Thyroid gland (tissue), 4 donors: ENCODE data around the gene SPATA2. TPM values are rescaled to one million over a fixed set of nuclear protein-coding genes. Genes with fewer than 3 reads are reported as not detected.
A peak's percentile ranks its signal among the peaks of the same experiment; 100 is the strongest.

ENCODE experiments used
- DNase-seq, 2 donors: peaks; one replicate each; pipeline ENCODE4 v3.0.0-alpha.2; 2019
- H3K27ac ChIP-seq, 3 donors: fragments of 200-600 bp; sonication (generic); 1 replicate in 2 of 3; 2 replicates in 1 of 3; pipeline ENCODE4 v1.5.1; 2016 to 2019; ENCODE audit warnings: mild to moderate bottlenecking in 1 of 3, moderate library complexity in 1 of 3
- H3K27me3 ChIP-seq: fragments of 200-600 bp; sonication (generic); one replicate; pipeline ENCODE4 v1.5.1; 2019
- H3K36me3 ChIP-seq, 2 donors: fragments of 200-600 bp; sonication (generic); one replicate each; pipeline ENCODE4 v1.5.1; 2016 to 2019
- H3K4me1 ChIP-seq, 2 donors: fragments of 200-600 bp; sonication (generic); one replicate each; pipeline ENCODE4 v1.5.1; 2017 to 2019
- H3K4me3 ChIP-seq, 3 donors: fragments of 200-600 bp; sonication (generic); replicated peaks in 1 of 3; 1 replicate in 2 of 3; 2 replicates in 1 of 3; pipeline ENCODE4 v1.5.1; 2016; ENCODE audit warnings: mild to moderate bottlenecking in 1 of 3
- H3K9me3 ChIP-seq: fragments of 200-600 bp; sonication (generic); one replicate; pipeline ENCODE4 v1.5.1; 2017
- CTCF ChIP-seq, 6 experiments: fragments of 200-600 bp in 3 of 6; fragments of 450-650 bp in 3 of 6; sonication (generic) in 3 of 6; IDR thresholded peaks; one replicate each; pipeline ENCODE4 v1.5.1; 2016 to 2019; ENCODE audit warnings: antibody characterized with exemption in 6 of 6, mild to moderate bottlenecking in 2 of 6, inconsistent platforms in 1 of 6, moderate library complexity in 1 of 6
- POLR2A ChIP-seq, 2 donors: fragments of 450-650 bp; IDR thresholded peaks; one replicate each; pipeline ENCODE4 v1.6.1; 2017; ENCODE audit warnings: antibody characterized with exemption in 2 of 2, mild to moderate bottlenecking in 2 of 2, moderate library complexity in 1 of 2
- WGBS, 2 donors: methylation state at CpG; one replicate each; pipeline ENCODE4 v1.1.5; 2017; 5-methylcytosine and 5-hydroxymethylcytosine counted together
- intact Hi-C: fragments of 100-400 bp; cut with DNase I; formaldehyde crosslinking; loops from one replicate; pipeline ENCODE4 v1.15.1; 2023
- total RNA-seq, 4 donors: library from RNA; depleted of rRNA; stranded (reverse); fragments of >200 nt; gene quantifications; one replicate each; pipeline ENCODE4 v1.2.3, GENCODE V29; 2016

SPATA2 gene
- total RNA-seq, 4 donors from 2014 or later, result 5.0 to 14.2 (median 12.7) TPM

GRCh38 chr20:49945306-49945700, 30.0 kb upstream of the SPATA2 start:
- intact Hi-C loops, result no loop called here
- Histone ChIP-seq H3K27ac (no peak overlapping the region), H3K9me3 (no peaks in the 10 kb centered on the region), H3K36me3 (peaks cover 59 to 62% of the 10 kb centered on the region in 2 donors), H3K4me1 (peaks cover 0 to 4% of the 10 kb centered on the region in 2 donors), H3K27me3 (no peaks in the 10 kb centered on the region), H3K4me3 (no peak overlapping the region)
- no peak for DNase-seq
- TF ChIP-seq POLR2A (IDR thresholded peaks at IDR 0.05), result no peak
- 88% methylated on average over 3 of the region's 3 CpGs for WGBS, 2 donors

DNA sequence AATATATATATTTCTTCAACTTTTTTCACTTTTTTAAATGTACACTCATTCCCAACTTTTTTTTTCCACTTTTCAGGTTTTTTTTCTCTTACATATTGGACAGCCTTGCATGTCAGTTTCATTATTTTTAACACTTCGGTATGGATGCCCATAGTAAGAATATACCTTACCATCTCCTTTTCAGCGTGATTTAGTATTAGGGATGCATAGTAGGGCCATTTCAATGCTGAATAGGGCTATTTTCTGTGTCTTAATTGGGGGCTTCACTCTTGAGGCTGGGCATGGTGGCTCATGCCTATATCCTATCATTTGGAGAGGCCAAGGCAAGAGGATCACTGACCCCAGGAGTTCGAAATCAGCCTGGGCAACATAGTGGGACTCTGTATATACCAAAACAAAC, 27.6 kb upstream of the SPATA2 start:
- WGBS, 2 donors, result 96 to 97% methylated on average over 3 of the region's 3 CpGs
- TF ChIP-seq CTCF (IDR thresholded peaks at IDR 0.05) (no peak), POLR2A (IDR thresholded peaks at IDR 0.05) (no peak)

DNA sequence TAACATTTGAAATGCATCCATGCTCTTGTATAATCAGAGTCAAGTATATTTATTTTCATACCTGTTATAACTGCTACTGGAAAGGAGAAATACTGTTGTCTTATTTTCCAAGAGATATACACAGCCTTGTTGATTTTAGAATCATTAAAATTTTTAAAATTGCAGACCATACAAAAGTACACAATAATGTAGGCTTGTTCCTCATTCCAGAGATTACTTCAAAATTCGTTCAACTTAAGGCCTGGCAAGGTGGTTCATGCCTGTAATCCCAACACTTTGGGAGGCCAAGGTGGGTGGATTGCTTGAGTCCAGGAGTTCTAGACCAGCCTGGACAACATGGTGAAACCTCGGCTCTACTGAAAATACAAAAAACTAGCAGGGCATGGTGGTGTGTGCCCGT, 27.0 kb upstream of the SPATA2 start:
- Histone ChIP-seq H3K4me1 (peaks cover 21 to 27% of the 10 kb centered on the region in 2 donors), H3K27ac (no peak overlapping the region), H3K36me3 (peaks cover 37 to 39% of the 10 kb centered on the region in 2 donors), H3K27me3 (no peaks in the 10 kb centered on the region), H3K9me3 (no peaks in the 10 kb centered on the region), H3K4me3 (no peak overlapping the region)
- WGBS, 2 donors, result 80 to 83% methylated on average over 3 of the region's 3 CpGs
- intact Hi-C loops, result no loop called here
- DNase-seq, result no peak
- TF ChIP-seq POLR2A (IDR thresholded peaks at IDR 0.05) (no peak), CTCF (IDR thresholded peaks at IDR 0.05) (no peak)

More for the DNA sequence above, 27.6 kb upstream of the SPATA2 start:
- Histone ChIP-seq H3K9me3 (no peaks in the 10 kb centered on the region), H3K4me3 (no peak overlapping the region), H3K27me3 (no peaks in the 10 kb centered on the region), H3K36me3 (peaks cover 40 to 41% of the 10 kb centered on the region in 2 donors), H3K27ac (no peak overlapping the region), H3K4me1 (peaks cover 15 to 20% of the 10 kb centered on the region in 2 donors)
- no peak for DNase-seq
- intact Hi-C loops, result no loop called here

DNA sequence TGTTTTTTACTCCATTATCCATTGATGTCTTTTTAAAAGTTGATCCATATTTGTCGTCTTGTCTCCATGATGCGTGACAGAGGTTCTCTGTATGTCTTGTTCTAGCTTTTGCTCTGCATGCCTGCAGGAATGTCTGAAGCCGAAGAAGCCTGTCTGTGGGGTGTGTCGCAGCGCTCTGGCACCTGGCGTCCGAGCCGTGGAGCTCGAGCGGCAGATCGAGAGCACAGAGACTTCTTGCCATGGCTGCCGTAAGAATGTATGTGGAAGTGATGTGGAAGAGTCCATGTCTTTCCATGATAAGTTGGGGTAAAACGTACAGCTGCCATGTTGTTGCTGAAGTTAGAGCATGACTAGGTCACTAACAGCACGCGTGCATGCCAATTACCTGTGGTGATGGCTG, 26.1 kb upstream of the SPATA2 start:
- intact Hi-C loops, result no loop called here
- H3K4me3 ChIP-seq, result no peak overlapping the region
- DNase-seq, result no peak
- no peaks in the 10 kb centered on the region for H3K27me3 ChIP-seq
- H3K27ac ChIP-seq, result no peak overlapping the region
- H3K36me3 ChIP-seq, result peaks cover 30% of the 10 kb centered on the region in 2 donors
- H3K4me1 ChIP-seq, result peaks cover 23 to 29% of the 10 kb centered on the region in 2 donors
- no peaks in the 10 kb centered on the region for H3K9me3 ChIP-seq
- TF ChIP-seq CTCF (IDR thresholded peaks at IDR 0.05) (no peak), POLR2A (IDR thresholded peaks at IDR 0.05) (no peak)
- 96 to 97% methylated on average over 15 of the region's 15 CpGs for WGBS, 2 donors

DNA sequence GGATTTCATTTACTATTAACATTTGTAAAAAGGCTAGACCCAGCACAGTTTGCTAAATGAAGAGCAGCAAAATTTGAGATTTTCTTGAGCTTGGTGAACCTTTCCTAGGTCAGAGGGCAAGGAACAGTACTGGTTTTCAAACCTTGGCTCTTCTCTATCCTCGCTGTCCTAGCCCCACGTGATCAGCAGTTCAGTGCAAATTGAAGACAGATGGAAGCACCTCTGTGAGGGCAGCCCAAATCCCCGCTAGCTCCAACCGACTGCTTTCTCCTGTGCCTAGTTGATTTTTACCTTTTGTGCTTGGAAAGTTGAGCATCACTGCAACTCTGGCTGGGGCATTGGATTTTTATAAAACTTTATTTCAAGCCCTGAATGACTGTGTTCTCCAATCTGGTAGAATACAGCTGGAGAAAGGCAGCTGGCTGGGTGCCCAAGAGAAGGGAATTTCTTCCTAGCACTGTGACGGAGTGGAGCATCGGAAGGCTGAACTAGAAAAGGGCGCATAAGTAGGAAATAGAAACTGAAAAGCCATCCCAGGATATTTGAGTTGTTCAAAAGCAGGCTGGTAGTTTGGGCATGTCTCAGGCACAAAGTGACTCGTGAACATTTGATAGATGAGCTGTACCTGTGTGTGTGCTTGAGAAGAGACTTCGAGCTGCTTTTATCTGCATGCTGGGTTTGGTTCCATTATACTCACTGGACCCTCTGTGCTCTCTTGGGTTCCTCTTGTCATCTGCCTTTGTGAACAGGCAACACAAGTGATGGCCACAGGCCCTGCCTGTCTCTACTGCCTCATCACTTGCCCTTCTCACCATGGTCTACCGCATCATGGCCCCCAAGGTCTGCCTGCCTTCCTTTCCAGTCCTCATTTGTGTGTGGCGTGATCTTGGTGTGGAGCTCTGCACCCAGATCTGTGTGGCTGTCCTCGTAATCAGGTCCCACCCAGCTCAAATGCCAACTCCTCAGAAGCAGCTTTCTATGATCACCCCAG, 23.1 kb upstream of the SPATA2 start:
- Histone ChIP-seq H3K4me1 (peaks cover 30 to 37% of the 10 kb centered on the region in 2 donors), H3K36me3 (peaks cover 4 to 18% of the 10 kb centered on the region in 2 donors), H3K4me3 (no peak overlapping the region), H3K27me3 (no peaks in the 10 kb centered on the region), H3K27ac (peak overlapping the region; percentile 37 to 98 (median 96)), H3K9me3 (no peaks in the 10 kb centered on the region)
- WGBS, 2 donors, result 52 to 55% methylated on average over 12 of the region's 12 CpGs
- DNase-seq, result peak; percentile 64 to 71
- intact Hi-C loops, result no loop called here
- TF ChIP-seq CTCF (IDR thresholded peaks at IDR 0.05) (no peak), POLR2A (IDR thresholded peaks at IDR 0.05) (no peak)
